CD4-positive, alpha-beta T cell treated with Interferon gamma for 1 hour (primary cell): Measurements from ENCODE around the gene FSTL1.
A peak's percentile ranks its signal among the peaks of the same experiment; 100 is the strongest.

Source experiments
- DNase-seq: peaks from one replicate; pipeline ENCODE4 v3.0.0-alpha.2; 2020

The FSTL1 gene

DNA sequence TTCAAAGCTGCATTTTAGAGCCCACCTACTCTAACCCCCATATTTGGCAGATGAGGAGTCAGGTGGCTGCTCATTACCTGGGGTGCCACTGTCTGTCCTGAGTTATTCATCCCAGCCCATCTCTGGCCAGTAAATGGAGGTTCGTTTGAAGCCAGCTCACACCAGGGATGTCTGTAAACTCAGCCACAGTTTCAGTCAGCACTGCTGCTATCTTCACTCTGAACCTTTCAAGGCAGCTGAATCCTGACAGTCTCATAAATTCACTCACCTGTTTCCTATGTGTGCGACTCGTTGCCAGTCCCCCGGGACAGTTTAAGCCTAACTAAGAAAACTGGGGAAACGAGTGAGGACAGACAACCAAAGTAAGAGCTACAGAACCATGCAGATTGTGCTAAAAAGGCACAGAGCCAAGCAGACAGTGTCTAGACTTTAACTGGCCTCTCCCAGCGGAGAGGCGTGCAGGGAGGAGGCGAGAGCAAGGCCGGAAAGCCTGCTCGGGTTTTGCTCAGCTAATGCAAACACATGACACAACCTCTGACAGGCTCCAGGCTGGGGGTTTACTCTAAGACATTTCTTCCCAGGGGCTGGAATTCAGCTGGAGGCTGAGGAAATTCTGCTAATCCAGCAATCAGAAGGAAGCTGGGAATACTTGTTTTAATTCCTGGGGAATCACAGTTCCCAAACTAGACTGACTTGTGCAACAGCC, 12.0 kb downstream of the FSTL1 start:
- DNase-seq, result no peak

DNA sequence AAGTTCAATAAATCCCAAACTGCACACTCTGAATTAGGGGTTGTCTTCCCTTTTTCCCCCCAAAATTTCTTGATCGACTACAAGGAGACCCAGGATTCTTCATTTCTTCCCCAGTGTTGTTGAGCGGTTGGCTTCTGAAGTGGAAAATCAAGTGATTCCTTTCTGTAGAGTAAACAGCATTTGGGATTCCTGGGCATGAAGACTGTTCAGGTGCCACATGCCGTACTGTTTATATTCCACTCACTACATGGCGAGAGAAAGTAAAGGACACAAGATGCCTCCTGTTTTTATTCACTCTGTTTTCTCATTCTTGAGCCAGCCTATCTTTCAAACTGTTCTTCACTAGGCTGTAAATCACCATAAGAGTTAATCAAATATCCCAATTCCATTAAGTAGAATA, 12.6 kb downstream of the FSTL1 start:
- no peak for DNase-seq

DNA sequence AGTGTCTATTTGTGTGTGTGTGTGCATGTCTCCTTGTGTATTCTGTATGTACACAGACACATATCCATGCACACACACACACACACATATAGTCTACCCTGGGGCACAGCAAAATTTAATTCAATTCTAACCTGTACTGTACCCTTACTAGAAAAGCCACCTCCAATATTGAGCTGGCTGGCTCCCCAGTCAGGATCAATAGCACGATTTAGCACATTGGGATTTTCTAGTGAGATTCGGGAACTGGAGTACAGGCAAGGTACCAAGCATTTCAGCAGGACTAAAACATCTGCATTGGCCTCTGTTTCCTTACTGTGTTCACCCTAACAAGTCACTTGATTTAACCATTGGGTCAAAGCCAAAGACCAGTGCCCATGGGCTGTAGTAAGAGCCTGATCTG, 13.2 kb downstream of the FSTL1 start:
- DNase-seq, result no peak

DNA sequence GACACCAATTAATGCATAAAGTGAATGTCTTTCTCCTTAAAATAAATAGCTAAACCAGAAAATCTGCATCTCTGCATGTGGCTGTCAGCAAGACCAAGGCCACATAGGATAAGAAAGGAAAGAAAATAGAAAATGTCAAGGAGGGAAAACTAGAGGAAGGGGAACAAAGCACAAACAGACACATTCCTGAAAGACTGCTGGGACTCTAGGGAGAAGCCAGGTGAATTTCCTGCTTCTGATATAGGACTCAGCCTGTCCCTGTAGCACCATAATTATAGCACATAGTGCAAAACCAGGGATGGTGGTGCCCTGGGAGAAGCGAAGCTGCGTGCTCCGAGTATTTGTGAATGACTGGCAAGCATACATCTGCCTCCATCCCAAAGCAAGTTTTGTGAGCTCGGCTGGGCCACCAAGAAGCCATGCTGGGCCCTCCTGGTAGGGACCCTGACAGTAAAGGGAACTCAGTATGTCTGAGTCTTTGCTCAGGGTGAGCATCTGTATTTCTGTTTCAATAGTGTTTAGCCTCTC, 14.2 kb downstream of the FSTL1 start:
- DNase-seq, result no peak

DNA sequence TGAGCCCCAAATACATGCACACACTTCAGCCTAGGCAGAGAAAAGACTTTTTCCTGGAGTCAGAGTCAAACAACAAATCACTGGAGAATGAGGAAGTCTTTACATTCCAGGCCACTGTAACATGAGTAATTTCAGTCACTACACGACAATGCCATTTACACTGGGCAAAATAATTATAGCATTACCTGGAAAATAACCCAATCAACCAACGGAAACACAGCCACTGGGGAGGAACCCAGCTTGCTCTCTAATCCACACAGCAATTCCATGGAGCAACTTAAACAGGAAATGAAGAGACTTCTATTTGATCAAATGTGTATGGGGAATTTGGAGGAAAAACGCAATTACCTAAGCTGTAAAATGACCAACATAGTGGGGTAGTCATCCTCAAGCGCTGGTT, 15.2 kb downstream of the FSTL1 start:
- DNase-seq, result no peak

DNA sequence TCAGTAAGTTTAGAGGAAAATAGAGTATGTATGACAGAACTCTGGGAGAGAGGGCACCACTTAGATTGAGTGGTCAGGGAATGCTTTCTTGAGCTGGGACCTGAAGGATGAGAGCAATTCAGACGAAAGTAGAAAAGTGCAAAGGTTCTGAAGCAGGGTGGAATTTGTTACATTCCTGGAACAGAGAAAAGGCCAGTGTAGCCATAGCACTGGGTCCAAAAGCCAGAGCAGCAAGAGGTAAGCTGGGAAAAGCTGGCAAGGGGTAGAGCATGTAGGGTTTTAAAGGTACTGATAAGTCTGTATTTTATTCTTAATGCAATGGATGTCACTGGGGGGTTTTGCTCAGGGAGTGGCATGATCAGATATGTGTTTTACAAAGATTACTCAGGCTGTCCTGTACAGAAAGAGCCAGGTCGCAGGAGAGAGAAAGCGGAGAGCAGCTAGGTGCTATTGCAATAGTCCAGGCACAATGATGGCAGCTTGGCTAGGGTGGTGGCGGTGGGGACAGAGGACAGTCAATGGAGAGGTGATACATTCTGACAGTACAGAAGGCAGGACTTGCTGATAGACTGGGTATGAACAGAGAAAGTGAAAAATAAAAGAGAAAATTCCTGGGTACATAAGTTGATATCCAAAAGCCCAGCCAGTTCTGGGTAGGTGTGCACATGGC, 17.0 kb downstream of the FSTL1 start:
- no peak for DNase-seq

DNA sequence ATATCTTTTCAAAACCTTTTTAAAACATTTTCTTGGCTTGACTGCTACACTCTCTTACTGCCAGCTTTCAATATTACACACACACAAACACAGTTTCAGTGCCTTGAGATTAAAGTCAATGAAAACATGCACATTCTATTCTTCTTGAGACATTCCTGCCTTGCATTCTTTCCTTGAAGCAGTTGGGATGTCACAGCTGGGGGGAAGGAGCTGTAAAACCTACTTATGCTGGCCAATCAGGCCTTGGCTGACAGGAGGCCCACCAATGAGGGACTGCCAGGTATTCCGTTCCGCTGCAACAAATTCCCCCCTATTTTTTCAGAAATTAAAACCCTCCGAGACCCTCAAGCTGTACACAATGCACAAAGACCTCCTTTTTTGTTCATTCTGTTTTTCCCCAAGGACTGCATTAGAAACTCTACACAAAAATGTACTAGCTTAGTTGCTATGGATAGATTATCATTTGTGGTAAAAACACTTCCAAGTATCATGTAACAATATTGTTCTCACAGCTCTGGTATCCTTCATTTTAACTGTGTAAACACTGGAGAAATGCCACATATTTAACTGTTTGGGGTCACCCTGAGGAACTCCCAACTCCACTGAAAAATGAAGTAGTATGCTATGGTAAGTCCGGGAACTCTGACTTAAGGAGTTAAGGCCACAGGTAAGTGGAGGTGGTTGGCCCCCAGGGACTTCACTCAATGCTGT, 18.5 kb downstream of the FSTL1 start:
- DNase-seq, result no peak

DNA sequence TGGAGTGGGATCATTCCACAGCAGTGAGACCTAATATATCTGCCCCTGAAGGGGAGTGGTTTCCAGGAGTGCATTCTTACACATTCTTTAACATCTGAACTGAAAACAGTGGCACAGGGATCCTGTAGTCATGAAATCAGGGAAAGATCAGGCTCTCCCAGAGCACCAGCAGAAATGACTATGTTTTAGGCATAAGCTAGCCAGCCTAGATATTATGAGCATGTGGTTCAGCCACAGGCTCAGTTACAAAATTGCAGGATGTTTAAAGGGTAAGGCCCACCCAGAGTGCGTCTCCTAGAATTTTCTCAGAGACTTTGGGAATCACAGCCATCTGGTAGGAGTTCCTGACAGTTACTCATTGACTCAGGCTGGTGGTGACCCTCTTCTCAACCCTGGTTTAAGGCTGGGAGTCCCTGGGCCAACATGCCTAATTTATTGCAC, 20.9 kb downstream of the FSTL1 start:
- DNase-seq, result no peak

DNA sequence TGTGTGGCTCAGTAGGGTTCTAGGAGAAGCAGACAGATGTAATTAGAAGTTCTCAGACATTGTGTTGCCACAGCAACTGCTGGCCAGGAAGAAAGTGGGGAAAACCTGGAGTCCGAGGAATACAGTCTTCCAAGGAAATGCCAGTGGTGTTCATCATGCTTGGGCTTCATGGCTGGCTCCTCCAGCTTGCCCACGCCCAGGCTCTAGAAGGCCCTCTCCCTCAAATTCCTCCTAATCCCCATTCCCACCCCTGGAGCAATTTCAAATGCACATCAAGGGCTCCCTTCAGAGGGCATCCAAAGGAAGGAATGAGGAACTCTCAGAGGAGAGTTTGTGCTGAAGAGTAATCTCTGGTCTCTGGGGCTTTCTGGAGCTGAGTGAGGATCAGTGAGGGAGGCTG, 21.9 kb downstream of the FSTL1 start:
- no peak for DNase-seq

DNA sequence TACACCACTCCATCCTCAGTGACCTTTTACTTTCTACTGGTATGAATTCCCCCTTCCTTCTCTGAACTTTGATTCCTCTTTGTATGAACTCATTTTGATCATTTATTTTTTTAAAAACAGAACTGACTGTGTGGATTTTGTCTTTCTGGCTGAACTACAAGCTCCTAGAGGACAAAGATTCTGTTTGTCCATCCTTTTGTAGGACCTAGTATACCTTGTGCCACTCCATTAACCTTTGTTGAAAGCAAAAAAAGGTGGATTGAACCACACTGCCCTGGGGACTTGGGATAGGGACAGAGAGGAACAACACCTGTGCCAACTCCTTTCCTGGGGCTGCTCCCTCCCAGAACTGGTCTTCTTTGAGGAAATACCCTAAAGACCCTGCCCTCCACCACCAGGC, 23.6 kb downstream of the FSTL1 start:
- DNase-seq, result no peak

DNA sequence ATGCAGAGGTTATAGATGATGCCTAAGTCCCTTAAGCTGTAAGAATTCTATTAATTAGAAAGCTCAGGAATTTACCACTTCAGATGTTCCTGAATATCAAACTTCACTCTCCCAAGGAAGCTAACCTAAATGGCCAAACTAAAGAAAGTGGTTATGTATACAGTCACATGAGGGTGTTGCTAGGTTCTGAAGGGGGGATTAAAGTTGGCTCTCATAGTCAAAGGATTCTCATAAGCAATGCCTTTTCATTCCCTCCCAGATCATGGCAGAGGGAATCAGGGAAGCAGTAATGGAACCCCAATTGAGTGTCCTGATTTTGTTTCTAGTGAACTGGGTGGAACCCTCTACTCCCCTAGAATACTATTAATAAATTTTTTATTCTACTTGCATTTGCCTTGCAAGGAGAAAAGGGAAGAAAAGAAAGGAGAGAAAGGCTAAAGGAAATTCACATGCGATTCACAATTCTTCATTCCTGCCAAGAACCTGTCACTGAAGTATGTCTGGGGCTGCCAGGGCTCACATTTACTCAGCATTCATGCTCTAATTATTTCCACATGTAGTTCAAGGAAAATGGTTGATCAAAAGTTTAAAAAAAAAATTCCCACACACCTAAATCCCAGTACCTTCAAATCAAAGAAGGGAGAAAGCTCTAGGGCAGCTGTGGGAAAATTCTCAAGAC, 25.1 kb downstream of the FSTL1 start:
- no peak for DNase-seq

DNA sequence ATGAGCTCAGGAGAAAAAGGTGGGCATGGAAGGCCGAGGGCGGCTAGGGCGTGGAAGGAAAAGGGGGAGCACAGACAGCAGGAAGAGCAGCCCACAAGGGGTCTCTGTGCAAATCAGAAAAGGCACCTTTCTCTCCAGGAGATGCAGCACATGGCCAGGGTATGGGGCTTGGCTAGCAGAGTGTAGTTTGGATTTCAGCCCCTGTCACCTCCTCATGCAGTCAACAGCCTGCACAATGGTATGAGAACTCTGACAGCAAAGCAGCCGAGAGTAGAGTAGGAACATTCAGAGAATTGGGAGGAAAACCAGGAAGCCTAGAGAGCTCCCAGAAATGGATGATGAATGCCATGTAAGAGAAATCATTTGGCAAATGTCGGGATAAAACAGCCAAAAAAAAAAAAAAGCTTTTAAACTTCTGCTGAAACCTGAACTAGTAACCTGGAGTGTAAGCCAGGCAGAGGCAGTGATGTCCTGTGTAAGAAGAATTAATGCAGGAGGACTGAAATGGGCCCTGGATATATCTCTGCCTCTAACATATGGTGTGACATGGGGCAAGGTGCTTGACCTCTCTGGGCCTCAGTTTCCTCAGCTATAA, 25.7 kb downstream of the FSTL1 start:
- no peak for DNase-seq

DNA sequence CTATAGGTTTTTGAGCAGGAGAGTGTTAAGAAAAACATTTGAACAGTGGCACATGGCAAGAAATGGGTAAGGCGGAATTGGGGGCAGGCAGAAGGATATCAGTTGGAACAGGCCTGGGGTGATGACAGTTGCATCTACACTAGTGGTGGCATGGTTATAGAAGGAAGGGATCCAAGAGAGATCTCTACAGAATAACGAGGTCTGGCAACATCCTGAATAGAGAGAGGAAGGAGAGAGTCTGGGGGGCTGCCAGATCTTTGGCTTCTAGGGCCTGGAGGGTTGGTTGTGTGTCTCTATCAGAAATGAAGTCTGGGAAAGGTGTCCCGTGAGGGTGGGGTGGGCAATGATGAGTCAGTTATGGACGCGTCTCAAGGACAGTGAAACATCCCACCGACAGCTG, 26.3 kb downstream of the FSTL1 start:
- DNase-seq, result no peak

DNA sequence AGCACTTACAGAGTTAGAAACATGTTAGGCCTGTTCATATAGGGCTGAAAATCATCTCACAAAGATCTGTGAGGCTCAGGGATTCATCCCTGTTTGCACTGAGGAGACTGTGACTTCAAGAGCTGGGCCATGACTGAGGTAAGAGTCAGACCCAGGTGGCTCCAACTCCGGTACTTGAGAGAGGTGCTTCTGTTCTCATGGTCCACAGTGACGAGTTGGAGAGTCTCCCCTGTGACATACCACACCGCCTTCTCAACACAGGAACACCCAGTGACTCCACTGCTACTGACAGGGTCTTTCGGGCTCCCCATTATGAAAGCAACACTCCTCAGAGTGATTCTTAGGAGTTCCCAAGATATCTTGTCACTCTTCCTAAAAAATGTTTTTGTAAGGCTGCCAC, 27.4 kb downstream of the FSTL1 start:
- no peak for DNase-seq

DNA sequence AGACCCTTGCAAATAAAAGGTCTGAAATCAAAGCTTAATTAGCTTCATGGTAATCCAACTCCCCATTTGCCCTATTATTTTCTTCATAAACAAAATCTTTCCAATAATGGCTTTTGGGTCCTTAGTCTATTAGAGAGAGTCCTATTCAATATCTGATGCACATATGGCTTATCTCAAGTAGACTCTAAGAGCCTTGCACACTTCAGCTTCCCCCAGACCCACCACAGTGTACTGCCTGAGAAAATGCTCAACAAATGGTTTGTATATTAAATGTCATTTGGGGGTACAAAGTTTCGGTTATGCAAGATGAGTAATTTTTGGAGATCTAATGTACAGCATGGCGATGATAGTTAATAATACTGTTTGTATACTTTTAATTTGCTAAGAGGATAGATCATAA, 28.9 kb downstream of the FSTL1 start:
- DNase-seq, result no peak

DNA sequence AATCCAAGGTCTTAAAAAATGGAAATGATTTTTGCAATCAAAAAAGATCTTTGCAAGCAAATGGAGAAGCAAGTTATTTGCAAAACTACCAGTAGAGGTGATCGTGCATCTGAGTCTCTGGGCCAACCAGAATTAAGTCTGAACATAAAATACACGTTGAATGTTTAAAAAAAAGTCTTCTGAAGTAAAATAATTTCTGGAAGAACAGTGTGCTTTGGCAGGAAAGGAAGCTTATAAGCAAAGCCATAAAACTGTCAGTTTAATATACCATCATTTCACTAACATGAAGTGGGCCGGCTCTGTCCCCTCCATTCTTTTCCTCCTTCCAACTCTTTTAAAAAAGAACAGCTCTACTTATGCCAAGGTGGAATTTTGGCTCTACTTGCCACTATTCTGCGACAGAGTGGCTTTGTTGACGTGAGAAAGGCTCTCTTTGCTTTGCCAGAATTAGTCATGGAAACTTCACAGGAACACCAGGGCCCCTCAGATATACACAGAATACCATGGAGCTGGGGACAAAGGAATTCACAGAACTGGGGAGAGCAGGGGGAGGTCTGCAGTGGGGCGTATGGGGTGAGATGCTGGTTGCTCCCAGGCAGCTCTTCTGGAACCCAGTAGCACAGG, 29.8 kb downstream of the FSTL1 start:
- DNase-seq, result no peak

DNA sequence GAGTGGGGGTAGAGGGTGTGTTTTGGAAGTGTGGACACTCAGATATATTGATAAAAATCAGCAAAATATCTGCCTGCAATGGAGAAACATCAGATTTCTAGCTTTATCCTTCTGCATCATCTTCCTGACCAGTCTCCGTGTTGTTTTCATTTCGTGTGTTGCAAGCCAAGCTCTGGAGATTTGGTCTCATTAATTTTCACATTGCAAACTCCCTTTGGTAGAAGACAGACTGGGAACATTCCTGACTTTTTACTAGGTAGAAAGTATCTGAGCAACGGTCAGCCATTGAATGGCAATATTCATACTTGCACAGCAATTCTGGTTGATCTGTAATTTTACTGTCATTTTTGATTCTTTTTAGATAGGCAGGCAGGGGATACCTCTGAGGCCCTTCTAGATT, 30.4 kb downstream of the FSTL1 start:
- no peak for DNase-seq

DNA sequence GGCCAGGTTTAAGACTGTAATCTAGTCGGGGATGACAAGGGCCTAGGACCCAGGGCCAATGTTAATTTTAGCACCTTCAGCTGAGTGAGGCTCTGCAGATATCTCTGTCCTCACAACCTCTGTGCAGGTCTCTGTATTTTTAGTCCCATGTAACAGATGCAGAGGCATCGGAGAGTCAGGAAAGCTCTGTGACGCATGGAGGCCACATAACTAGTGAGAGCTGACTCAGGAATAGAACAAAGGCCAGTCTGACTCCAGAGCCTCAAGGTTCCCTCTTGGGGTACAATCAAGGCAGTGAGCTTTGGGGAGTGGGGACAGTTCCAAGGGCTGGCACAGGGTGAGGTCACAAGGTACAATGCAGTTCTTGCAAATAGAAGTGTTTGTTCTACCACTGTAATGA, 31.0 kb downstream of the FSTL1 start:
- no peak for DNase-seq

DNA sequence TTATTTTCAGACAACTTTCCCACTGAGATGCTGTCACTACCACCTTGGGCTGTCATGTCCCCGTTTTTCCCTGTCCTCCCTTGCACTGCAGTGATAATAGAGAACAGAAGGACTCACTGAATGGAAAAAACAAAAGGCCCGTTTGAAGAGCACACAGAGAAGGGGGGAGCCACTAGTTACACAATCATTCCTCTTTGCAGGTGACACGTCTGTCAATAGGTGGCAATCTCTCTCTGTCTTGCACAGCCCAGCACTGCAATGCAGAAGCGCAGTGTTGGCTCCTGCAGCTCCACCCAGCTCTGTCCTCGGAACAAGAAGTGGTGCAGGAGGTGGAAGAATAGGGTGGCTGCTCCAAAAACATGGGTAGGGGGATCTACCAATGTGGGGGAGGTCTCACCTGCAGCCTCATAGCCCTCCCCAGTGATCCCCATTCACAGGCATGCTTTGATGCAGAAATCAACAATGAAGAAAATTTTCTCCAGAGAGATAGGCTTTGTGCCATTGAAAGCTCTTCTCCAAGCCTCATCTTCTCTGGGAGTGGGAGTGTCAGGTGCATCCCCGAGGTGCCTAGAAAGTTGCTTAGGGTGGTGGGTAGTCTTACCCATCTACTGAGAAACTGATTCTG, 31.8 kb downstream of the FSTL1 start:
- DNase-seq, result no peak

DNA sequence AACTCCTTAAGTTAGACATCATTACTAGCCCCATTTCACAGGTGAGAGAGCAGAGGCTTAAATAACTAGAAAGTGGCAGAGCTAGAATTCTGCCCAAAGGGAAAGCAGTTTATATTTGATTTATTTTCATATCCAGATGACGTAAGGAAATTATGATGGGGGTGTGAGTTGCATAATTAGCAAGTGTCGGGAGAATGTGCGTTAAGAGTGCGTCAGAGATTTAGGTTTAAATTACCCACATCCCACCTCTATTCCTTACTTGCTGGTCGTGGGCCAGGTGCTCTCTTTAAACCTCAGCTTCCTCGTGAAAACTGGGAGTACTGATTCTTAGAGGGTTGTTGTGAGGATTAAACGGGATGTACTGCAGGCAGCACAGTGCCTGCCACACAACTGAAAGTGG, 32.3 kb downstream of the FSTL1 start:
- DNase-seq, result no peak

DNA sequence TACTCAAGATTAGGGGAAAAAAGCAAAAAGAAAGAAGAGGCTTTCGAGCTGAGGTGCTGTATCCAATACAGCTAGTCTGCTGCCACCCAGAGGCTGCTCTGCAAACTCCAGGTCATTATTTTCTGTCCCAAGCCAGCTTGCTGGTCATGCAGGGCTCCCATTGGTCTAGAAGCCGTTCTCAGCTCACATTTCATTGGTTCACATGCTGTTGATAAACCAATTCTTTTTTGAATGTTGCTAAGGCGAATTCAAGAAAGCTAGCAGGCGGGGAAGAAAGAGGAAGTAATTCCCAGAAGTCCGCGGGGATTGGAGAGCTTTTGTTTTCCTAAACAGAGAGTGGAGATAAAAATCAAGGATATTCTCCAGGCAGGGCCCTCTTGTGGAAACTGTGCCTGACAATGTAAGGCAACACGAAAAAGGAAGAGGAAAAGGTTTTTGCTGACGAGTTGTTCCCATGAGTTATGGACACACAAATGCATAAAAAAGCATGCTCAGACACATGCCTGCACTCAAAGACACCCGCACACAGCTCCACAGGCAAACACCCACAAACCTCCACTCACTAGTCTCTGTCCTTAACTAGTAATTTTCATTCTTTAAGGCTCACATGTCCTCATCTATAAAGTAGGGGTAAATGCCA, 33.4 kb downstream of the FSTL1 start:
- peak; percentile 87 for DNase-seq

DNA sequence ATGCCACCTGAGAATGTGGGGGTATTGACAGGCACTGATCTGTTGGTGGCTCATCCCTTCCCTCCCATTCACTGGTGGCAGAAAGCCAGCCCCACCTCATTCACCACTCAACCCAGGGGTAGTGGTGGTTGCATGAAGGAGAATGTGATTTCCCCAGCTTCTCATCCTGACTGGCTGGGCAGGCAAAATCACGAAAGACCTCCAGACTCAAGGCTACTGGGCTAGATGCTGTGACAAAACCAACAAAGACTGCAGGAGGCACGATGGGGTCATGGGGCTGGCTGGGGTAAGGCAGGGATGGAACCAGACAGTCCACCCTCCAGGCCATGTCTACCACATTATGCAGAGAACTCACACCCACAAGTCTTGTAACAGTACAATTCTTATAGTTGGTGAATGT, 33.9 kb downstream of the FSTL1 start:
- DNase-seq, result no peak
